T-helper 17 cell (primary cell): ENCODE results near the gene MUC3A. TPM values are rescaled to one million over a fixed set of nuclear protein-coding genes. Genes with fewer than 3 reads are reported as not detected.
"Not testable (repeated sequence)": the region's sequence is repeated elsewhere in the genome, so short reads cannot be mapped to it uniquely, and the experiment has no call there.

ENCODE experiments used
- ATAC-seq: fragments of 150-1000 bp; cut with Tn5 transposase; 2 replicates; pipeline ENCODE4 v1.10.0; 2021; ENCODE audit warnings: mild to moderate bottlenecking, moderate library complexity
- DNase-seq, 3 donors: peaks; one replicate each; pipeline versions ENCODE4 v3.0.0 to v3.0.0-alpha.2; 2020 to 2021
- H3K9me3 ChIP-seq: one replicate; pipeline ENCODE4 v1.7.0; 2013; ENCODE audit warnings: low read length, mild to moderate bottlenecking; ENCODE audit not compliant: control insufficient read depth, poor library complexity, severe bottlenecking
- H3K27ac Mint-ChIP-seq: one replicate; pipeline ENCODE4 v1.8.0; 2022; ENCODE audit warnings: mild to moderate bottlenecking, moderate library complexity, mixed read lengths
- H3K27me3 Mint-ChIP-seq: one replicate; pipeline ENCODE4 v1.8.0; 2022; ENCODE audit warnings: mixed read lengths
- H3K36me3 Mint-ChIP-seq: one replicate; pipeline ENCODE4 v1.8.0; 2022; ENCODE audit warnings: low read depth, mixed read lengths
- H3K4me1 Mint-ChIP-seq: one replicate; pipeline ENCODE4 v1.8.0; 2022; ENCODE audit warnings: mild to moderate bottlenecking, mixed read lengths
- H3K4me3 Mint-ChIP-seq: one replicate; pipeline ENCODE4 v1.8.0; 2022; ENCODE audit warnings: mild to moderate bottlenecking, moderate library complexity, mixed read lengths
- total RNA-seq, 4 donors: library from RNA in 2 of 4; stranded (reverse) in 2 of 4; gene quantifications; one replicate each; pipeline ENCODE4 v1.2.3 and lab custom pipeline; 2022 to 2026

The MUC3A gene
- total RNA-seq, 2 donors from 2014 or later = not detected

GRCh38 chr7:100968031-100968430 is 18.7 kb downstream of the MUC3A start:
- H3K36me3 Mint-ChIP-seq = peaks cover 11% of the 10 kb centered on the region
- no peak for ATAC-seq
- DNase-seq = no peak
- peak overlapping the region; percentile 72 for H3K4me3 Mint-ChIP-seq
- H3K27ac Mint-ChIP-seq = no peak overlapping the region
- H3K4me1 Mint-ChIP-seq = peaks cover 17% of the 10 kb centered on the region
- H3K27me3 Mint-ChIP-seq = peaks cover 82% of the 10 kb centered on the region
- H3K9me3 ChIP-seq = peaks cover 3% of the 10 kb centered on the region

- Mint-ChIP-seq H3K4me1 (peaks cover 17% of the 10 kb centered on the region), H3K27ac (no peak overlapping the region), H3K36me3 (peaks cover 11% of the 10 kb centered on the region), H3K27me3 (peaks cover 76% of the 10 kb centered on the region), H3K4me3 (no peak overlapping the region)
- ATAC-seq (no peak), DNase-seq (no peak)
- peaks cover 3% of the 10 kb centered on the region for H3K9me3 ChIP-seq
These were observed 19.3 kb downstream of the MUC3A start for GRCh38 chr7:100968650-100969049.

GRCh38 chr7:100969066-100969615 is 19.8 kb downstream of the MUC3A start, which contains the start of gene MUC12:
MUC12 (plus strand) TSS chr7:100969565; CDS start chr7:100969623, 58 bp downstream.
- peaks cover 72% of the 10 kb centered on the region for H3K27me3 Mint-ChIP-seq
- peaks cover 17% of the 10 kb centered on the region for H3K4me1 Mint-ChIP-seq
- H3K9me3 ChIP-seq = peaks cover 3% of the 10 kb centered on the region
- ATAC-seq (no peak), DNase-seq (no peak)
- H3K27ac Mint-ChIP-seq = no peak within 1 kb of the TSS
- no peak within 1 kb of the TSS for H3K4me3 Mint-ChIP-seq
- H3K36me3 Mint-ChIP-seq = peaks cover 11% of the 10 kb centered on the region

- H3K4me3 Mint-ChIP-seq = peak overlapping the region; percentile 31
- peaks cover 11% of the 10 kb centered on the region for H3K4me1 Mint-ChIP-seq
- peaks cover 64% of the 10 kb centered on the region for H3K27me3 Mint-ChIP-seq
- ATAC-seq (no peak), DNase-seq (no peak)
- peaks cover 8% of the 10 kb centered on the region for H3K36me3 Mint-ChIP-seq
- no peak overlapping the region for H3K27ac Mint-ChIP-seq
- peaks cover 3% of the 10 kb centered on the region for H3K9me3 ChIP-seq
These were observed 22.0 kb downstream of the MUC3A start for GRCh38 chr7:100971111-100972001.

GRCh38 chr7:100972002-100972347 is 22.6 kb downstream of the MUC3A start:
- DNase-seq (no peak), ATAC-seq (no peak)
- Mint-ChIP-seq H3K4me3 (no peak overlapping the region), H3K4me1 (peaks cover 8% of the 10 kb centered on the region), H3K27me3 (peaks cover 61% of the 10 kb centered on the region), H3K27ac (no peak overlapping the region), H3K36me3 (peaks cover 8% of the 10 kb centered on the region)
- H3K9me3 ChIP-seq = peaks cover 3% of the 10 kb centered on the region

GRCh38 chr7:100974021-100974420 is 24.7 kb downstream of the MUC3A start:
- Mint-ChIP-seq H3K27me3 (peaks cover 45% of the 10 kb centered on the region), H3K36me3 (no peaks in the 10 kb centered on the region)
- no peak for ATAC-seq

GRCh38 chr7:100975371-100975821 is 26.1 kb downstream of the MUC3A start:
- peaks cover 32% of the 10 kb centered on the region for H3K27me3 Mint-ChIP-seq
- ATAC-seq (no peak), DNase-seq (no peak)
- H3K4me3 Mint-ChIP-seq = no peak overlapping the region
- no peaks in the 10 kb centered on the region for H3K36me3 Mint-ChIP-seq
- H3K9me3 ChIP-seq = no peaks in the 10 kb centered on the region
- H3K27ac Mint-ChIP-seq = no peak overlapping the region
- H3K4me1 Mint-ChIP-seq = no peaks in the 10 kb centered on the region

More at GRCh38 chr7:100974021-100974420, 24.7 kb downstream of the MUC3A start:
- H3K9me3 ChIP-seq = no peaks in the 10 kb centered on the region
- Mint-ChIP-seq H3K4me3 (no peak overlapping the region), H3K27ac (no peak overlapping the region), H3K4me1 (no peaks in the 10 kb centered on the region)
- no peak for DNase-seq

GRCh38 chr7:100978300-100978699 is 29.0 kb downstream of the MUC3A start:
- H3K36me3 Mint-ChIP-seq = no peaks in the 10 kb centered on the region

GRCh38 chr7:100983451-100984187 is 34.3 kb downstream of the MUC3A start:
- Mint-ChIP-seq H3K36me3 (peaks cover 2% of the 10 kb centered on the region), H3K4me3 (no peak overlapping the region), H3K4me1 (no peaks in the 10 kb centered on the region), H3K27me3 (peaks cover 20% of the 10 kb centered on the region), H3K27ac (no peak overlapping the region)
- ATAC-seq (no peak), DNase-seq (no peak)
- no peaks in the 10 kb centered on the region for H3K9me3 ChIP-seq

More at GRCh38 chr7:100978300-100978699, 29.0 kb downstream of the MUC3A start:
- H3K27me3 Mint-ChIP-seq = peaks cover 22% of the 10 kb centered on the region
- DNase-seq (no peak), ATAC-seq (no peak)
- no peak overlapping the region for H3K4me3 Mint-ChIP-seq
- H3K9me3 ChIP-seq = no peaks in the 10 kb centered on the region
- no peaks in the 10 kb centered on the region for H3K4me1 Mint-ChIP-seq
- no peak overlapping the region for H3K27ac Mint-ChIP-seq

- H3K4me3 Mint-ChIP-seq, H3K36me3 Mint-ChIP-seq, ATAC-seq, DNase-seq, H3K4me1 Mint-ChIP-seq, H3K27ac Mint-ChIP-seq, H3K9me3 ChIP-seq: not testable (repeated sequence)
- peaks cover 20% of the 10 kb centered on the region for H3K27me3 Mint-ChIP-seq
These were observed 35.0 kb downstream of the MUC3A start for GRCh38 chr7:100984241-100984918.

- not testable (repeated sequence) for ATAC-seq, DNase-seq, H3K9me3 ChIP-seq, H3K4me1 Mint-ChIP-seq, H3K36me3 Mint-ChIP-seq, H3K4me3 Mint-ChIP-seq, H3K27ac Mint-ChIP-seq
- H3K27me3 Mint-ChIP-seq = peaks cover 20% of the 10 kb centered on the region
These were observed 35.9 kb downstream of the MUC3A start for GRCh38 chr7:100985033-100985797.

- no peaks in the 10 kb centered on the region for H3K36me3 Mint-ChIP-seq
- ATAC-seq (no peak), DNase-seq (no peak)
- H3K9me3 ChIP-seq = no peaks in the 10 kb centered on the region
- no peak overlapping the region for H3K27ac Mint-ChIP-seq
- H3K27me3 Mint-ChIP-seq = no peaks in the 10 kb centered on the region
- no peaks in the 10 kb centered on the region for H3K4me1 Mint-ChIP-seq
- H3K4me3 Mint-ChIP-seq = no peak overlapping the region
These were observed 42.3 kb downstream of the MUC3A start for GRCh38 chr7:100991631-100992030.
